T1000 (cell line): ENCODE data around the gene USP47.
A peak's percentile ranks its signal among the peaks of the same experiment; 100 is the strongest.

Source experiments
- DNase-seq: peaks from one replicate; lab custom pipeline; 2025; ENCODE audit warnings: mixed read lengths; lab: John Stamatoyannopoulos, UW

USP47 gene

GRCh38 chr11:11981840-11982239 lies 140.1 kb downstream of the USP47 start:
- DNase-seq = no peak

- no peak for DNase-seq
Observed at GRCh38 chr11:11982461-11982860, 140.7 kb downstream of the USP47 start.

- DNase-seq = no peak
Observed at GRCh38 chr11:11982975-11983374, 141.2 kb downstream of the USP47 start.

GRCh38 chr11:11983427-11983826 lies 141.7 kb downstream of the USP47 start:
- no peak for DNase-seq

- no peak for DNase-seq
Observed at GRCh38 chr11:11984563-11984962, 142.8 kb downstream of the USP47 start.

- no peak for DNase-seq
Observed at GRCh38 chr11:11985016-11985715, 143.4 kb downstream of the USP47 start.

GRCh38 chr11:11985954-11986949 lies 144.5 kb downstream of the USP47 start:
- DNase-seq = no peak

- DNase-seq = no peak
Observed at GRCh38 chr11:11987503-11988022, 145.8 kb downstream of the USP47 start.

- DNase-seq = no peak
Observed at GRCh38 chr11:11988099-11988651, 146.4 kb downstream of the USP47 start.

- no peak for DNase-seq
Observed at GRCh38 chr11:11988681-11989261, 147.0 kb downstream of the USP47 start.

GRCh38 chr11:11989774-11990744 lies 148.3 kb downstream of the USP47 start:
- DNase-seq = no peak

GRCh38 chr11:11992257-11993212 lies 150.8 kb downstream of the USP47 start:
- no peak for DNase-seq

GRCh38 chr11:11993839-11994238 lies 152.1 kb downstream of the USP47 start:
- peak; percentile 18 for DNase-seq

- DNase-seq = no peak
Observed at GRCh38 chr11:11995601-11996000, 153.8 kb downstream of the USP47 start.

GRCh38 chr11:11996321-11997048 lies 154.7 kb downstream of the USP47 start:
- no peak for DNase-seq

GRCh38 chr11:11997049-11997322 lies 155.2 kb downstream of the USP47 start:
- DNase-seq = no peak

- peak; percentile 13 for DNase-seq
Observed at GRCh38 chr11:11998091-11998781, 156.5 kb downstream of the USP47 start.

GRCh38 chr11:12001186-12001585 lies 159.4 kb downstream of the USP47 start:
- DNase-seq = no peak

- DNase-seq = no peak
Observed at GRCh38 chr11:12003336-12003735, 161.6 kb downstream of the USP47 start.
